ENCODE results near the gene ZDHHC3.
A peak's percentile ranks its signal among the peaks of the same experiment; 100 is the strongest.

The ZDHHC3 gene

GRCh38 chr3:44961888-44962287 is 14.1 kb downstream of the ZDHHC3 start:
- no peak for TF ChIP-seq CTCF (IDR thresholded peaks at IDR 0.05; ENCODE audit: low read depth, low read length)
- no peak for DNase-seq (ENCODE audit: low read depth, low spot score)
- in situ Hi-C loops (cut with HindIII; ENCODE audit: low sequenced_read_pairs): no loop called here
- H3K4me3 ChIP-seq (ENCODE audit: low read depth, low read length): no peak overlapping the region

- in situ Hi-C loops (cut with HindIII; ENCODE audit: low sequenced_read_pairs): no loop called here
- TF ChIP-seq CTCF (IDR thresholded peaks at IDR 0.05; ENCODE audit: low read depth, low read length): no peak
- no peak overlapping the region for H3K4me3 ChIP-seq (ENCODE audit: low read depth, low read length)
- DNase-seq (ENCODE audit: low read depth, low spot score): no peak
Observed at GRCh38 chr3:44960387-44961026, 15.5 kb downstream of the ZDHHC3 start.

GRCh38 chr3:44958386-44958785 is 17.6 kb downstream of the ZDHHC3 start:
- TF ChIP-seq CTCF (IDR thresholded peaks at IDR 0.05; ENCODE audit: low read depth, low read length): no peak
- no peak for DNase-seq (ENCODE audit: low read depth, low spot score)
- in situ Hi-C loops (cut with HindIII; ENCODE audit: low sequenced_read_pairs): no loop called here
- H3K4me3 ChIP-seq (ENCODE audit: low read depth, low read length): no peak overlapping the region

- TF ChIP-seq CTCF (IDR thresholded peaks at IDR 0.05; ENCODE audit: low read depth, low read length): no peak
- no peak for DNase-seq (ENCODE audit: low read depth, low spot score)
- in situ Hi-C loops (cut with HindIII; ENCODE audit: low sequenced_read_pairs): no loop called here
- no peak overlapping the region for H3K4me3 ChIP-seq (ENCODE audit: low read depth, low read length)
Observed at GRCh38 chr3:44957986-44958385, 18.0 kb downstream of the ZDHHC3 start.

GRCh38 chr3:44955917-44956316 is 20.1 kb downstream of the ZDHHC3 start:
- DNase-seq (ENCODE audit: low read depth, low spot score): no peak
- in situ Hi-C loops (cut with HindIII; ENCODE audit: low sequenced_read_pairs): no loop called here
- TF ChIP-seq CTCF (IDR thresholded peaks at IDR 0.05; ENCODE audit: low read depth, low read length): no peak
- no peak overlapping the region for H3K4me3 ChIP-seq (ENCODE audit: low read depth, low read length)

- no peak overlapping the region for H3K4me3 ChIP-seq (ENCODE audit: low read depth, low read length)
- in situ Hi-C loops (cut with HindIII; ENCODE audit: low sequenced_read_pairs): no loop called here
- no peak for TF ChIP-seq CTCF (IDR thresholded peaks at IDR 0.05; ENCODE audit: low read depth, low read length)
- peak; percentile 32 for DNase-seq (ENCODE audit: low read depth, low spot score)
Observed at GRCh38 chr3:44954962-44955361, 21.0 kb downstream of the ZDHHC3 start.
